Retina (tissue), 1 donor: ENCODE results near the gene CCDC77.
A peak's percentile ranks its signal among the peaks of the same experiment; 100 is the strongest.
"Not testable (repeated sequence)": the region's sequence is repeated elsewhere in the genome, so short reads cannot be mapped to it uniquely, and the experiment has no call there.

Experiments
- DNase-seq: peaks from one replicate; pipeline ENCODE4 v3.0.0-alpha.2; 2016

CCDC77 gene

DNA sequence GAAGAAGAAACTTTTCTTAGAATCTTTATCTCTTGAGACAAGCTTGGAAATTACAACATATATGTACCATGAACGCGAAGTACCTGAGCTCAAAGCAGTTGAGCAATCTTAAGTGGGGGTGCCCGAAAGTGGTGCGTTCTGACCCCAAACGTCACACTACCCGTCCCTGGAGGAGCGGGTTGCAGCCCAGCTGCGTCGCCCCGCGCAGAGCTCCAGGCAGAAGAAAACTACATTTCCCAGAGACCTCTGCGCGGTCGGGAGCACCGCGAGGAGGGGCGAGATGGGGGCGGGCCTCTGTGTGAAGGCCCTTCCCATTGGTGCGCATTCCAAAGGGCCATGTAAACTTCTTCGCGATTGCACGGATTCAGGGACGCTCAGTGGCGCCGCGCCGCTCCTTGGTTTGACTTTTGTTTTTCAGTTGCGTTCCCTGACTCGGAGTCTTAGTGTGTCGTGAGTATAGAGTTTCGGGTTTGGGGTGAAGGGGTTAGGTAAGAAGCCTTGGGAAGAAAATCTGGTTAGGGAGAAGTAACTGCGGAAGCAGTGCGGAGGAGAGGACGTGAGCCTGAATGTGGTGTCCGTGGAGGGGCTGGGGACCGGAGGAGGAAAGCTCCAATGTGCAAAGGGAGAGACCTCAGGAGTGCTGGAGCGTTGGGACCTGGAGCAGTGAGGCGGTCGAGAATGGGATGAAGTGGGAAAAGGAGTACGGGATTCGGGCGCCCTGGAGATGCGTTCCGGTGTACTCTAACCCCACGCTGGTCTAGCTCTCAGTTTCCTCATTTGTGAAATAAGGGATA is at the start of gene CCDC77:
TSS of gene CCDC77 (plus strand) at position 410 of the 794 bp plus-strand sequence. CDS start 7,740 bp downstream, outside the sequence.
- DNase-seq: peak; percentile 99

GRCh38 chr12:356276-356988 is 45.0 kb upstream of the CCDC77 start:
- no peak for DNase-seq

- no peak for DNase-seq
These were observed 42.4 kb upstream of the CCDC77 start for GRCh38 chr12:359091-359490.

GRCh38 chr12:366820-367219 is 34.6 kb upstream of the CCDC77 start:
- DNase-seq: no peak

- no peak for DNase-seq
These were observed 33.5 kb upstream of the CCDC77 start for GRCh38 chr12:367972-368371.

DNA sequence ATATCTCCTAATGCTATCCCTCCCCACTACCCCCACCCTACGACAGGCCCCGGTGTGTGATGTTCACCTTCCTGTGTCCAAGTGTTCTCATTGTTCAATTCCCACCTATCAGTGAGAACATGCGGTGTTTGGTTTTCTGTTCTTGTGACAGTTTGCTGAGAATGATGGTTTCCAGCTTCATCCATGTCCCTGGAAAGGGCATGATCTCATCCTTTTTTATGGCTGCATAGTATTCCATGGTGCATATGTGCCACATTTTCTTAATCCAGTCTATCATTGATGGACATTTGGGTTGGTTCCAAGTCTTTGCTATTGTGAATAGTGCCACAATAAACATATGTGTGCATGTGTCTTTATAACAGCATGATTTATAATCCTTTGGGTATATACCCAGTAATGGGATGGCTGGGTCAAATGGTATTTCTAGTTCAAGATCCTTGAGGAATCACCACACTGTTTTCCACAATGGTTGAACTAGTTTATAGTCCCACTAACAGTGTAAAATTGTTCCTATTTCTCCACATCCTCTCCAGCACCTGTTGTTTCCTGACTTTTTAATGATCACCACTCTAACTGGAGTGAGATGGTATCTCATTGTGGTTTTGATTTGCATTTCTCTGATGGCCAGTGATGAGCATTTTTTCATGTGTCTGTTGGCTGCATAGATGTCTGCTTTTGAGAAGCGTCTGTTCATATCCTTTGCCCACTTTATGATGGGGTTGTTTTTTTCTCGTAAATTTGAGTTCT is 30.5 kb upstream of the CCDC77 start:
- DNase-seq: not testable (repeated sequence)

DNA sequence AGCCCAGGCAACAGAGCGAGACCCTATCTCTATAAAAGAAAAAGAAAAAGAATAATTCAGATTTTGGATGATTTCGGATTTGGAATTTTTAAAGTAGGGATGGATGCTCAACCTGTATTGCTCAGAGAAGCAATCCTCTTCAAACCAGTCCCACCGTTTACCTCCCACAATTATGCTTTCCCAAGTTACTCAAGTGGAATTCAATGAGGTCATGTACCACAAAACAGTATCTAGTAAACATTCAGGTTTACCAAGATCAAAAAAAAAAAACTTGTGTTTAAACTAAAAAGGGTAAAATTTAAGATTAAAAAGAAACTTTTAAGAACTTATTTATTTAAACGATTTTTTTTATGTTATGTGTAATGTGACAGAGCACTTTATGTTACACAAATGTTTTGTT is 14.8 kb upstream of the CCDC77 start:
- no peak for DNase-seq

GRCh38 chr12:388012-388411 is 13.4 kb upstream of the CCDC77 start:
- DNase-seq: no peak

DNA sequence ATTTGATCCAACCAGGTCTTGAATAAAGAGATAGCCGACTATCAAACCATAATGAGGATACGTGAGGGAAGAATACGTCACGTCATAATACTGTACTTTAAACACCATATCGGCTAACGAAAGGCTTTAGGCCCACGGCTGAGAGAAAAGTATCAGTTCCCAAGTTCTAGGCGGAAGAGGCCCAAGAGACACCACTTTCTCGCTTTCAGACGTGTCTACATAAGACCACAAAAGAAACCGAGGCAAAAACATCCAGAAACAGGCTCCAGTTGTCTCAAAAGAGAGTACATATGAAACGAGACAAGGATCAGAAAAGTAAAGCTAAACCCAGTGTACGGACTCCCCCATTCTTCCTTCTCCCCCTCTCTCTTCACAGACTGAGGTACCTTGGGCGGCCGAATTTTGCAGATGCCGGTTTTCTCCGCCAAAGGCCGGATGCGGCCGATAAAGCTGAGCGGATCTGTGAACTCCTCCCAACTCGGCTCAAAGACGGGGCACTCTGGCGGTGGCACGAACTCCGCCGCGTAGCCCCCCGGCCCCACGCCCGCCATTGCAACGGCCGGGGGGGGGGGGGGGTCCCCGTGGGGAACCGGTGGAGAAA is 12.8 kb upstream of the CCDC77 start:
- no peak for DNase-seq

GRCh38 chr12:389142-390096 is 12.0 kb upstream of the CCDC77 start, which contains the start of gene KDM5A:
Gene KDM5A, minus strand, starts transcription at chr12:389320. Its CDS starts 229 bp downstream, at chr12:389091.
- DNase-seq: peak; percentile 100

GRCh38 chr12:400828-401227 is 616 bp upstream of the CCDC77 start:
- no peak for DNase-seq

GRCh38 chr12:402029-402389 is 565 bp downstream of the CCDC77 start:
- no peak for DNase-seq

DNA sequence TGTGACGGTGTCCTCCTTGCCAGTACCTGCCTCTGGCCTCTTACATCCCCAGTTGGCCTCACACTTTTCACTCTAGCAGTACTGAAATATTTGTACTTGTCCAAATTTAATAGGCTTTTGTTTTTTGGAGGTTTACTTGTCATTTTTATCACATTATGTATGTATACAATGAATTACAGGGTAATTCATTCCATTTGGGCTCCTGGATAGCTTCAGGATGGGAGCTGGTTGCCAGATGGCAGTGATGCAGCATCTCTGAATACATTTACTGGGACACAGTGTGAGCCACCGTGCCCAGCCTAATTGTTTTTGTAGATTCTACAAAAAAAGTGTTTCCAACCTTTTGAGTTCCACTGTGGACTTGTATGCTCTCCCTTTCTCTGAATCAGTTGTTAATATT is 13.4 kb downstream of the CCDC77 start:
- no peak for DNase-seq

- no peak for DNase-seq
These were observed 17.0 kb downstream of the CCDC77 start for GRCh38 chr12:418432-418831.

- no peak for DNase-seq
These were observed 21.1 kb downstream of the CCDC77 start for GRCh38 chr12:422526-422925.

GRCh38 chr12:435737-436136 is 34.3 kb downstream of the CCDC77 start:
- not testable (repeated sequence) for DNase-seq

- DNase-seq: peak; percentile 65
These were observed 40.9 kb downstream of the CCDC77 start for GRCh38 chr12:442235-442884.

GRCh38 chr12:447141-447540 is 45.7 kb downstream of the CCDC77 start:
- no peak for DNase-seq

DNA sequence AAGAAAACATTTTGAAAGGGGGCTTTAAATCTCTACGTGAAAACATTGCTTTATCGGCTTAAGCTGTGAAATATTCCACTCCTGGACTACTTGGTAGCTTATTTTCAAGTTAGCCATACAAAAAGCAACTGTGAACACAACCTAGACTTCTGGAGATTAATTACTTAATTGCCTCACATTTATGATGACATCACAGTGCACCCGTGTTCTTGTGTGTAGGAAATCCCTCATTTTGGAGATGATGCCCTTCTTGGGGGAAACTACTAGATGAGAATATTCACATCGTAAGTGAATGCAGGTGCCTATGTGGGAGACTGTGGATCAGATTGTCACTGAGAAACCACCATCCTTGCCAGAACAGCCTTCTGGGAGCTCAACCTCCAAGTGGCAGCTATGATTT is 47.8 kb downstream of the CCDC77 start:
- DNase-seq: no peak

GRCh38 chr12:450438-450837 is 49.0 kb downstream of the CCDC77 start:
- no peak for DNase-seq

GRCh38 chr12:452667-453210 is 51.3 kb downstream of the CCDC77 start:
- DNase-seq: no peak
